Neural crest cell (in vitro differentiated cells): Measurements from ENCODE around the gene ADGRV1. TPM values are rescaled to one million over a fixed set of nuclear protein-coding genes. Genes with fewer than 3 reads are reported as not detected.
"Not testable (repeated sequence)": the region's sequence is repeated elsewhere in the genome, so short reads cannot be mapped to it uniquely, and the experiment has no call there.

Experiments used
- DNase-seq: peaks from one replicate; pipeline ENCODE4 v3.0.0; 2021; ENCODE audit warnings: low read depth, mixed read lengths, low spot score
- H3K27ac Mint-ChIP-seq: one replicate; pipeline ENCODE4 v1.8.0; 2021; ENCODE audit warnings: mild to moderate bottlenecking, mixed read lengths; ENCODE audit not compliant: unreplicated experiment
- H3K27me3 Mint-ChIP-seq: 2 replicates; pipeline ENCODE4 v1.8.0; 2021; ENCODE audit warnings: low read depth, mild to moderate bottlenecking, mixed read lengths
- H3K36me3 Mint-ChIP-seq: 2 replicates; pipeline ENCODE4 v1.8.0; 2021; ENCODE audit warnings: low read depth, mild to moderate bottlenecking, mixed read lengths
- H3K4me1 Mint-ChIP-seq: 2 replicates; pipeline ENCODE4 v1.8.0; 2021; ENCODE audit warnings: mixed read lengths
- H3K4me3 Mint-ChIP-seq: one replicate; pipeline ENCODE4 v1.8.0; 2021; ENCODE audit warnings: mild to moderate bottlenecking, mixed read lengths
- H3K9me3 Mint-ChIP-seq: 2 replicates; pipeline ENCODE4 v1.8.0; 2021; ENCODE audit warnings: mixed read lengths
- total RNA-seq: library from RNA; stranded (reverse); gene quantifications from 2 replicates; pipeline ENCODE4 v1.2.1, GENCODE V29; 2021
- TF ChIP-seq, protein P1 (sequence below): fragments of 200-600 bp; sonication (generic); conservative IDR thresholded peaks from 2 replicates; pipeline ENCODE4 v1.5.0; 2021; ENCODE audit warnings: antibody characterized with exemption, mild to moderate bottlenecking

ADGRV1 gene
- total RNA-seq, 1 donor from 2014 or later = 43.4 TPM

DNA sequence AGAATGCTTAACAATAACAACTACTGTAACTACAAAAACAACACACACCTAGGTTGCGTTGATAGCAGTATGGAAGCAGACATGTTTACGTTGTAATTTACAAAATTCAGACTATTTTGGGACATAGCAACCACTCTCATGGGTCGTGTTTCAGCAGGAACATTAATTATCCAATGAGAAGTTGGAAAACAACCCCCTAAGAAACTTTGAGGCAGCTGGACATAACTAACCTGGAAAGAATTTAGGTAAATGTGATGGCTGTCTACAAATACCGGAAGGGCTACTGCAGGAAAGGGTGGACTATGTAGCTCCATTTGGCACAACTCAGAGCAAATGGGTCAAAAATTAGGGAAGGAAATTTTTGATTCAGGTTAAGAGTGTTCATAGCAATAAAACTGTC lies 409.3 kb downstream of the ADGRV1 start:
- H3K9me3 Mint-ChIP-seq = peaks cover 15% of the 10 kb centered on the region
- TF ChIP-seq, protein P1, sequence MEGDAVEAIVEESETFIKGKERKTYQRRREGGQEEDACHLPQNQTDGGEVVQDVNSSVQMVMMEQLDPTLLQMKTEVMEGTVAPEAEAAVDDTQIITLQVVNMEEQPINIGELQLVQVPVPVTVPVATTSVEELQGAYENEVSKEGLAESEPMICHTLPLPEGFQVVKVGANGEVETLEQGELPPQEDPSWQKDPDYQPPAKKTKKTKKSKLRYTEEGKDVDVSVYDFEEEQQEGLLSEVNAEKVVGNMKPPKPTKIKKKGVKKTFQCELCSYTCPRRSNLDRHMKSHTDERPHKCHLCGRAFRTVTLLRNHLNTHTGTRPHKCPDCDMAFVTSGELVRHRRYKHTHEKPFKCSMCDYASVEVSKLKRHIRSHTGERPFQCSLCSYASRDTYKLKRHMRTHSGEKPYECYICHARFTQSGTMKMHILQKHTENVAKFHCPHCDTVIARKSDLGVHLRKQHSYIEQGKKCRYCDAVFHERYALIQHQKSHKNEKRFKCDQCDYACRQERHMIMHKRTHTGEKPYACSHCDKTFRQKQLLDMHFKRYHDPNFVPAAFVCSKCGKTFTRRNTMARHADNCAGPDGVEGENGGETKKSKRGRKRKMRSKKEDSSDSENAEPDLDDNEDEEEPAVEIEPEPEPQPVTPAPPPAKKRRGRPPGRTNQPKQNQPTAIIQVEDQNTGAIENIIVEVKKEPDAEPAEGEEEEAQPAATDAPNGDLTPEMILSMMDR = no peak
- no peaks in the 10 kb centered on the region for H3K4me1 Mint-ChIP-seq
- H3K27me3 Mint-ChIP-seq = no peaks in the 10 kb centered on the region
- no peak overlapping the region for H3K27ac Mint-ChIP-seq
- no peak for DNase-seq
- H3K36me3 Mint-ChIP-seq = peaks cover 42% of the 10 kb centered on the region
- no peak overlapping the region for H3K4me3 Mint-ChIP-seq

DNA sequence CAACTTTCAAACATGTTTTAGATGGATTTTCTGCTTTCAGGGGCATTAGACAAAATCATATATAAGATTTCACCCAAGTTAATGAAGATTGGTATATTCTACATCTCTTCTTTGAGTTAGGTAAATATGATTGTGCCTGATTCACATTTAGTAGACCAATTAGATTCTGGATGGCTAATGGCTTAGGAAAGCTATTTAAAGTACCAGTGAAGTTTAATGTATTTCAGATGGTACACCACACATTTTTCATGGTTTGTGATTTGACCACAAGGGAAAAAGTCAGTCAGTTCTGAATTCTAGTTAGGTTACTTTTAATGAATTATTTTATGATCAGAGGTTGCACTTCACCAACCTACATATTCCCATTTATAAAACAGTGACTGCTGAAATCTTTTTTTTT lies 409.7 kb downstream of the ADGRV1 start:
- DNase-seq = no peak
- H3K4me3 Mint-ChIP-seq = no peak overlapping the region
- H3K27ac Mint-ChIP-seq = no peak overlapping the region
- H3K27me3 Mint-ChIP-seq = no peaks in the 10 kb centered on the region
- TF ChIP-seq, protein P1 = no peak
- H3K36me3 Mint-ChIP-seq = peaks cover 42% of the 10 kb centered on the region
- H3K4me1 Mint-ChIP-seq = no peaks in the 10 kb centered on the region
- H3K9me3 Mint-ChIP-seq = peaks cover 15% of the 10 kb centered on the region

DNA sequence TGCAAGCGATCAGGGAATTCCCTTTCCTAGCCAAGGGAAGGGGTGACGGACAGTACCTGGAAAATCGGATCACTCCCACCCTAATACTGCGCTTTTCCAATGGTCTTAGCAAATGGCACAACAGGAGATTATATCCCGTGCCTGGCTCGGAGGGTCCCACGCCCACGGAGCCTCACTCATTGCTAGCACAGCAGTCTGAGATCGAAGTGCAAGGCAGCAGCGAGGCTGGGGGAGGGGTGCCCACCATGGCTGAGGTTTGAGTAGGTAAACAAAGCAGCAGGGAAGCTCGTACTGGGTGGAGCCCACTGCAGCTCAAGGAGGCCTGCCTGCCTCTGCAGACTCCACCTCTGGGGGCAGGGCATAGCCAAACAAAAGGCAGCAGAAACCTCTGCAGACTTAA lies 411.3 kb downstream of the ADGRV1 start:
- not testable (repeated sequence) for DNase-seq, H3K4me1 Mint-ChIP-seq, H3K27me3 Mint-ChIP-seq, H3K27ac Mint-ChIP-seq, H3K4me3 Mint-ChIP-seq
- Mint-ChIP-seq H3K9me3 (peaks cover 15% of the 10 kb centered on the region), H3K36me3 (peaks cover 45% of the 10 kb centered on the region)

DNA sequence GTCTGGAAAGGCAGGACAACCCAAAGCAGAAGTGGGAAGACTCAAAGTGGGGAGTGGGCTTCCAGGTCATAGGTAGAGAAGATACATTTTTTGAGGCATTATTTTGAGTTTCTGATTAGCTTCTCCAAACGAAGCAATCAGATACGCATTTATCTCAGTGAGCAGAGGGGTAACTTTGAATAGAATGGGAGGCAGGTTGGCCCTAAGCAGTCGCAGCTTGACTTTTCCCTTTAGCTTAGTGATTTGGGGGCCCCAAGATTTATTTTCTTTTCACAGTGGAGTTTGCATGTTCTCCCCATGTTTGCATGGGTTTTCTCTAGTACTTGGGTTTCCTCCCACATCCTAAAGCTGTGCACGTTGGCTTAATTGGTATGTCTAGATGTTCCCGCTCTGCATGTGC lies 422.6 kb downstream of the ADGRV1 start:
- no peak for DNase-seq
- Mint-ChIP-seq H3K4me3 (no peak overlapping the region), H3K9me3 (no peaks in the 10 kb centered on the region), H3K27me3 (no peaks in the 10 kb centered on the region), H3K36me3 (no peaks in the 10 kb centered on the region), H3K27ac (no peak overlapping the region), H3K4me1 (no peaks in the 10 kb centered on the region)
- TF ChIP-seq, protein P1 = no peak

DNA sequence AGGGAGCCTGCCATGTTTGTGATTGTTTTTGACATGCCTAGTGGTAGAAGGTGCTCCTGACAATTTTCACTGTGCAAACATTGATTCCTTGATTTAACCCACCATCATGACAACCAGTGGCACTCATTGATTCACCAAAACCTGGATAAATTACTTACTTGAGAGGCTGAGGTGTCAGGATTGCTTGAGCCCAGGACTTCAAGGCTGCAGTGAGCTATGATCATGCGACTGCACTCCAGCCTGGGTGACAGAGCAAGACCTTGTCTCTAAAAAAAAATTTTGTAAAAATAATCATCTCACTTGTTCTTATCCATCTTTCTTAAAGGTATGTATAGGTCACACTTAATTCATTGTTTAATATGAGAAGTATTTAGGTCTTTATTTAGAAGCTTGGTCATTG lies 423.2 kb downstream of the ADGRV1 start:
- DNase-seq = no peak
- no peaks in the 10 kb centered on the region for H3K36me3 Mint-ChIP-seq
- H3K27ac Mint-ChIP-seq = no peak overlapping the region
- no peaks in the 10 kb centered on the region for H3K9me3 Mint-ChIP-seq
- no peaks in the 10 kb centered on the region for H3K27me3 Mint-ChIP-seq
- TF ChIP-seq, protein P1 = no peak
- no peaks in the 10 kb centered on the region for H3K4me1 Mint-ChIP-seq
- no peak overlapping the region for H3K4me3 Mint-ChIP-seq

DNA sequence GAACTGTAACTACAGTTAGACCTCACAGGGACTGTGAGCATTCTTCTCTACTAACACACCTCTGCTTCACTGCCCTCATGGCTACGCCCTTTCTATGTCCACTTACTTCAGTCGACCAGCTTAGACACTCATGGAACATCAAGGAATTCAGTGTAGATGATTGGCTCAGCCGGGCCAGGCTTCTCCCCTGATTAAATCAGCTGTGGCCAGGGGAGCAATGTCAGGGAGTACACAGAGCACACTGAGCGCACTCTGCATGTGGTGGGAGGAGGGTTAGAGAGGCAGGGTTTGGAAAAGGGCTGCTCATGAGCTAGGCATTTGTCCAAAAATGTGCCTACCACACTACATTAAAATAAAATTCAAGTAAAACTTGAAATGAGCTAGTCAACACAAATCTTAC lies 424.0 kb downstream of the ADGRV1 start:
- TF ChIP-seq, protein P1 = no peak
- H3K27me3 Mint-ChIP-seq = no peaks in the 10 kb centered on the region
- no peaks in the 10 kb centered on the region for H3K36me3 Mint-ChIP-seq
- no peaks in the 10 kb centered on the region for H3K9me3 Mint-ChIP-seq
- no peak overlapping the region for H3K4me3 Mint-ChIP-seq
- H3K4me1 Mint-ChIP-seq = no peaks in the 10 kb centered on the region
- no peak for DNase-seq
- H3K27ac Mint-ChIP-seq = no peak overlapping the region
